GM19043 (cell line): Measurements from ENCODE around the gene C5AR1.
"Not testable (repeated sequence)": the region's sequence is repeated elsewhere in the genome, so short reads cannot be mapped to it uniquely, and the experiment has no call there.

ENCODE experiments used
- ATAC-seq: cut with Tn5 transposase; IDR thresholded peaks from one replicate; pipeline ENCODE4 v1.9.1; 2021; ENCODE audit warnings: low read depth; ENCODE audit not compliant: unreplicated experiment

C5AR1 gene

GRCh38 chr19:47358936-47359335, 49.3 kb downstream of the C5AR1 start:
- ATAC-seq, result no peak

GRCh38 chr19:47362321-47362720, 52.7 kb downstream of the C5AR1 start:
- no peak for ATAC-seq

- no peak for ATAC-seq
Observed at GRCh38 chr19:47363758-47364531, 54.3 kb downstream of the C5AR1 start.

- not testable (repeated sequence) for ATAC-seq
Observed at GRCh38 chr19:47365455-47365854, 55.8 kb downstream of the C5AR1 start.

GRCh38 chr19:47370045-47370611, 60.5 kb downstream of the C5AR1 start:
- no peak for ATAC-seq

GRCh38 chr19:47371261-47371660, 61.6 kb downstream of the C5AR1 start:
- no peak for ATAC-seq
